ENCODE results near the gene SLC5A1.

The SLC5A1 gene

DNA sequence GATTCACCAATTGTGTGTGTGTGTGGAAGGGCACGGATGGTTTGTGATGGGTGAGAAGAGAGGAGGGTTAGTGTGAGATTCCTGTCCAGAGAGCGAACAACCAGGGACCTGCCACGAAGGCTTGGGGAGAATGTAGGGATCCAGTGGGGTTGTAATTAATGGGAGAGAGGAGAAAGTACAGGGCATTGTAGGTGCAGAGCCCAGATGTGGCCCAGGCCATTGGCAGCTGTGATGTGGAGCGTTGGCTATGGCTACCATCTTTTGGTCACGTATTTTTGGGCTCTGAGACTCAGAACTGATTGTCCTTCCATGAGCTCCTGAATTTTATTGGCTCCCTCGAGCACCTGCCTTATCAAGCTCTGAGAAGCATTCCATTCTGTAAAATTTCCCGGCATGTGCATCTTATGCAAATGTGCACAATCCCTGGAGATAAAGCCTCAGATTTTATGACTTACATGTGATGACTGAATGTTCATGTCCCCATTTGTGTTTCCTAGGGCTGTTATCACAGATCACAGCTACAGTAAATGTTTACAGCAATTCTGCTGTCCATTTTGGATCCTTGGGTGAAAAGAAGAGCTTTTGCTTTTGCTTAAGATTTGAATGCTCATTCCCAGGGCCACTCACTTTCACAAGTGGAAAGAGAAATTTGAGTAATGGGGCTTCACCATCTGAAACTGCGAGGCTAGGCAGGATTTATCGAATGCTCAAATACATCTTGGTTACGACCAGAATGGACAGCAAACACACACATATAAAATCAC lies 33.1 kb downstream of the SLC5A1 start:
- H3K4me1 ChIP-seq (ENCODE audit: low read length) = no peaks in the 10 kb centered on the region
- H3K9me3 ChIP-seq (replicated peaks; ENCODE audit: insufficient read depth, low read length) = no peaks in the 10 kb centered on the region
- TF ChIP-seq, protein P1, sequence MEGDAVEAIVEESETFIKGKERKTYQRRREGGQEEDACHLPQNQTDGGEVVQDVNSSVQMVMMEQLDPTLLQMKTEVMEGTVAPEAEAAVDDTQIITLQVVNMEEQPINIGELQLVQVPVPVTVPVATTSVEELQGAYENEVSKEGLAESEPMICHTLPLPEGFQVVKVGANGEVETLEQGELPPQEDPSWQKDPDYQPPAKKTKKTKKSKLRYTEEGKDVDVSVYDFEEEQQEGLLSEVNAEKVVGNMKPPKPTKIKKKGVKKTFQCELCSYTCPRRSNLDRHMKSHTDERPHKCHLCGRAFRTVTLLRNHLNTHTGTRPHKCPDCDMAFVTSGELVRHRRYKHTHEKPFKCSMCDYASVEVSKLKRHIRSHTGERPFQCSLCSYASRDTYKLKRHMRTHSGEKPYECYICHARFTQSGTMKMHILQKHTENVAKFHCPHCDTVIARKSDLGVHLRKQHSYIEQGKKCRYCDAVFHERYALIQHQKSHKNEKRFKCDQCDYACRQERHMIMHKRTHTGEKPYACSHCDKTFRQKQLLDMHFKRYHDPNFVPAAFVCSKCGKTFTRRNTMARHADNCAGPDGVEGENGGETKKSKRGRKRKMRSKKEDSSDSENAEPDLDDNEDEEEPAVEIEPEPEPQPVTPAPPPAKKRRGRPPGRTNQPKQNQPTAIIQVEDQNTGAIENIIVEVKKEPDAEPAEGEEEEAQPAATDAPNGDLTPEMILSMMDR (IDR thresholded peaks at IDR 0.05; ENCODE audit: low read length) = no peak
- TF ChIP-seq EZH2phosphoT487 (IDR thresholded peaks at IDR 0.05; ENCODE audit: low read length) (no peak), EZH2 (optimal IDR thresholded peaks at IDR 0.05; ENCODE audit: low read depth, low read length) (no peak)
- no peak overlapping the region for H3K27ac ChIP-seq (ENCODE audit: low read length)
- no peaks in the 10 kb centered on the region for H3K79me2 ChIP-seq (ENCODE audit: low read length)
- no peaks in the 10 kb centered on the region for H3K27me3 ChIP-seq (replicated peaks; ENCODE audit: insufficient read depth, low read length)
- no peak for DNase-seq
- H3K4me3 ChIP-seq (ENCODE audit: low read length) = no peak overlapping the region
- H4K20me1 ChIP-seq (ENCODE audit: insufficient read depth, low read length) = no peaks in the 10 kb centered on the region
- no peaks in the 10 kb centered on the region for H3K36me3 ChIP-seq (replicated peaks; ENCODE audit: insufficient read depth, low read length)
- no peak overlapping the region for H3K4me2 ChIP-seq (ENCODE audit: low read depth, low read length)
- no peaks in the 10 kb centered on the region for H3F3A ChIP-seq (ENCODE audit: insufficient read depth, low read length)
- H2AFZ ChIP-seq (ENCODE audit: low read length) = no peak overlapping the region
- no peaks in the 10 kb centered on the region for H3K9me2 ChIP-seq (replicated peaks; ENCODE audit: insufficient read depth, low read length)
- H3K9ac ChIP-seq (ENCODE audit: low read length) = no peak overlapping the region

DNA sequence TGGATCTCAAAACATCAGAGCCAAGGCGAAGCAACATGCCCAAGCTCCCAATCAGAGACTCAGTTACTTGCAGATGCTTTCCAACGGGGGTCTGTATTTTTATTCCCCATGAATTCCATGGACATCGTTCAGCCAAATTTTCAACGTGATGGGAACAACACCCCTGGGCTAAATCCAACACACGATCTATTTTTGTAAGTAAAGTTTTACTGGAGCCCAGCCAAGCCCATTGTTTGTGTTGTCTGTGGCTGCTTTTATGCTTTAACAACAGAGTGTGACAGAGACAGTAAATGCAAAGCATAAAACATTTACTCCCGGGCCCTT lies 33.7 kb downstream of the SLC5A1 start:
- TF ChIP-seq, protein P1 (IDR thresholded peaks at IDR 0.05; ENCODE audit: low read length) = no peak
- TF ChIP-seq EZH2 (optimal IDR thresholded peaks at IDR 0.05; ENCODE audit: low read depth, low read length) (no peak), EZH2phosphoT487 (IDR thresholded peaks at IDR 0.05; ENCODE audit: low read length) (no peak)
- Histone ChIP-seq H3K9ac (ENCODE audit: low read length) (no peak overlapping the region), H2AFZ (ENCODE audit: low read length) (no peak overlapping the region), H3K9me3 (replicated peaks; ENCODE audit: insufficient read depth, low read length) (no peaks in the 10 kb centered on the region), H3K9me2 (replicated peaks; ENCODE audit: insufficient read depth, low read length) (no peaks in the 10 kb centered on the region), H3K4me1 (ENCODE audit: low read length) (no peaks in the 10 kb centered on the region), H3K27ac (ENCODE audit: low read length) (no peak overlapping the region), H4K20me1 (ENCODE audit: insufficient read depth, low read length) (no peaks in the 10 kb centered on the region), H3K27me3 (replicated peaks; ENCODE audit: insufficient read depth, low read length) (no peaks in the 10 kb centered on the region), H3K4me2 (ENCODE audit: low read depth, low read length) (no peak overlapping the region), H3K36me3 (replicated peaks; ENCODE audit: insufficient read depth, low read length) (no peaks in the 10 kb centered on the region), H3K4me3 (ENCODE audit: low read length) (no peak overlapping the region), H3K79me2 (ENCODE audit: low read length) (no peaks in the 10 kb centered on the region), H3F3A (ENCODE audit: insufficient read depth, low read length) (no peaks in the 10 kb centered on the region)
- no peak for DNase-seq

DNA sequence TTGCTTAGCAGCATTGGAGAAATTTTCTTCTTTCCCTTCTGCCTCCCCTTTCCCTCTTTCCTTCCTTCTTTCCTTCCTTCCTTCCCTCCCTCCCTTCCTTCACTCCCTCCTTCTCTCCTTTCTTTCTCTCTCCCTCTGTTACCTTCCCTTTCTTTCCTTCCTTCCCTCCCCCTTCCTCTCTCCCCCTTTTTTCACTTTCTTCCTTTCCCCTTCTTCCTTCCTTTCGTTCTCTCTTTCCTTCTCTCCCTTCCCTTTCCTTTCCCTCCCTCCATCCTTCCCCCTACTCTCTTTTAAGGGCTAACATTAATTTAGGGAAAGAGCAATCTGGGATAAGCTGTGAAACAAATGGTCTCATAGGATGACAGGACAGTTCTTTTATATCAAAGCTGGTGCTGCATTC lies 34.1 kb downstream of the SLC5A1 start:
- Histone ChIP-seq H3K36me3 (replicated peaks; ENCODE audit: insufficient read depth, low read length) (no peaks in the 10 kb centered on the region), H4K20me1 (ENCODE audit: insufficient read depth, low read length) (no peaks in the 10 kb centered on the region), H3K9me3 (replicated peaks; ENCODE audit: insufficient read depth, low read length) (no peaks in the 10 kb centered on the region), H3K27me3 (replicated peaks; ENCODE audit: insufficient read depth, low read length) (no peaks in the 10 kb centered on the region), H3K4me3 (ENCODE audit: low read length) (no peak overlapping the region), H2AFZ (ENCODE audit: low read length) (no peak overlapping the region), H3K4me1 (ENCODE audit: low read length) (no peaks in the 10 kb centered on the region), H3K4me2 (ENCODE audit: low read depth, low read length) (no peak overlapping the region), H3K9me2 (replicated peaks; ENCODE audit: insufficient read depth, low read length) (no peaks in the 10 kb centered on the region), H3K27ac (ENCODE audit: low read length) (no peak overlapping the region), H3K79me2 (ENCODE audit: low read length) (no peaks in the 10 kb centered on the region), H3F3A (ENCODE audit: insufficient read depth, low read length) (no peaks in the 10 kb centered on the region), H3K9ac (ENCODE audit: low read length) (no peak overlapping the region)
- TF ChIP-seq, protein P1 (IDR thresholded peaks at IDR 0.05; ENCODE audit: low read length) = no peak
- TF ChIP-seq EZH2 (optimal IDR thresholded peaks at IDR 0.05; ENCODE audit: low read depth, low read length) (no peak), EZH2phosphoT487 (IDR thresholded peaks at IDR 0.05; ENCODE audit: low read length) (no peak)
- no peak for DNase-seq

Measured in MM.1S (cell line).